Endothelial cell of umbilical vein (primary cell): ENCODE data around the gene MEGF11. TPM values are rescaled to one million over a fixed set of nuclear protein-coding genes. Genes with fewer than 3 reads are reported as not detected.

ENCODE experiments used
- BruUV-seq: library from RNA; stranded (reverse); fragments of 400-500 nt; replicated peaks from 2 replicates; lab custom pipeline; 2021; lab: Mats Ljungman, UMichigan
- CTCF ChIA-PET: fragments of 300-600, 350-600 bp; sonication (Branson Sonifier 250); formaldehyde crosslinking; loops from one replicate; lab custom pipeline; 2021; ENCODE audit warnings: antibody characterized with exemption, inconsistent platforms; lab: Charles Lee
- POLR2A ChIA-PET: fragments of 300-600, 350-600 bp; sonication (Branson Sonifier 250); formaldehyde crosslinking; loops from one replicate; lab custom pipeline; 2021; ENCODE audit warnings: antibody characterized with exemption, inconsistent platforms; lab: Charles Lee
- DNase-seq: peaks from one replicate; pipeline ENCODE4 v3.0.0-alpha.2; 2011; ENCODE audit warnings: low read depth, low spot score
- FAIRE-seq: peaks from 2 replicates; lab custom pipeline; 2011; peaks lifted over from hg19 to GRCh38; lab: Jason Lieb, UNC
- H2AFZ ChIP-seq: 2 replicates; pipeline ENCODE4 v1.6.0; 2012; ENCODE audit warnings: low read depth, low read length, control low read depth, inconsistent platforms
- H3K27ac ChIP-seq: 2 replicates; pipeline ENCODE4 v1.5.1; 2011; ENCODE audit warnings: low read depth, mild to moderate bottlenecking, control low read depth, low read length, moderate library complexity; ENCODE audit not compliant: insufficient read depth
- H3K27me3 ChIP-seq, 2 experiments: 2 replicates each; pipeline versions ENCODE4 v1.6.0 to v1.6.1; 2011; ENCODE audit warnings: low read length in 2 of 2, mixed read lengths in 1 of 2; ENCODE audit not compliant: control insufficient read depth in 2 of 2, insufficient read depth in 2 of 2
- H3K36me3 ChIP-seq, 2 experiments: 2 replicates in 1 of 2; 3 replicates in 1 of 2; pipeline ENCODE4 v1.5.1; 2011; ENCODE audit warnings: low read length in 2 of 2, mild to moderate bottlenecking in 1 of 2, moderate library complexity in 1 of 2; ENCODE audit not compliant: control insufficient read depth in 2 of 2, insufficient read depth in 2 of 2; ENCODE audit errors: extremely low read depth in 1 of 2
- H3K4me1 ChIP-seq: 3 replicates; pipeline ENCODE4 v1.5.1; 2011; ENCODE audit warnings: mild to moderate bottlenecking, low read length; ENCODE audit not compliant: control insufficient read depth, insufficient read depth; ENCODE audit errors: extremely low read depth
- H3K4me2 ChIP-seq: 2 replicates; pipeline ENCODE4 v1.6.1; 2011; ENCODE audit warnings: low read length, control low read depth, mixed read lengths; ENCODE audit not compliant: insufficient read depth
- H3K4me3 ChIP-seq, 3 experiments: fragments of 200-600 bp in 1 of 3; sonication (generic), shearing (Covaris generic) in 1 of 3; replicated peaks in 1 of 3; 2 replicates each; pipeline ENCODE4 v1.5.1; 2011 to 2016; ENCODE audit warnings: control low read depth in 3 of 3, low read length in 3 of 3, mild to moderate bottlenecking in 2 of 3, inconsistent platforms in 1 of 3, low read depth in 1 of 3, moderate library complexity in 1 of 3; ENCODE audit not compliant: insufficient read depth in 1 of 3
- H3K79me2 ChIP-seq: 2 replicates; pipeline ENCODE4 v1.6.0; 2012; ENCODE audit warnings: low read length, inconsistent platforms; ENCODE audit not compliant: control insufficient read depth, insufficient read depth
- H3K9ac ChIP-seq: replicated peaks from 2 replicates; pipeline ENCODE3; 2011; ENCODE audit warnings: low read length, control low read depth; ENCODE audit not compliant: insufficient read depth; ENCODE audit errors: extremely low read depth
- H3K9me1 ChIP-seq: replicated peaks from 3 replicates; pipeline ENCODE4 v1.6.0; 2011; ENCODE audit warnings: mild to moderate bottlenecking, low read length; ENCODE audit not compliant: control insufficient read depth, insufficient read depth; ENCODE audit errors: extremely low read depth
- H3K9me3 ChIP-seq: replicated peaks from 2 replicates; pipeline ENCODE4 v1.5.1; 2012; ENCODE audit warnings: low read length, inconsistent platforms; ENCODE audit not compliant: control insufficient read depth, insufficient read depth
- H4K20me1 ChIP-seq: replicated peaks from 2 replicates; pipeline ENCODE3; 2011; ENCODE audit warnings: mild to moderate bottlenecking, low read length; ENCODE audit not compliant: control insufficient read depth, insufficient read depth; ENCODE audit errors: extremely low read depth
- EZH2 ChIP-seq: IDR thresholded peaks from 2 replicates; pipeline ENCODE4 v1.6.1; 2012; ENCODE audit warnings: borderline replicate concordance, low read depth, mild to moderate bottlenecking, moderate library complexity, low read length, inconsistent platforms; ENCODE audit not compliant: severe bottlenecking
- FOS ChIP-seq: IDR thresholded peaks from 2 replicates; pipeline ENCODE4 v1.6.1; 2011; ENCODE audit warnings: mild to moderate bottlenecking, low read length, moderate library complexity, borderline replicate concordance; ENCODE audit not compliant: insufficient read depth
- GATA2 ChIP-seq: IDR thresholded peaks from 2 replicates; pipeline ENCODE4 v1.7.0; 2011; ENCODE audit warnings: low read depth, mild to moderate bottlenecking, moderate library complexity, mixed read lengths, low read length; ENCODE audit not compliant: insufficient read length, insufficient read depth
- JUN ChIP-seq: IDR thresholded peaks from 2 replicates; pipeline ENCODE4 v1.6.1; 2011; ENCODE audit warnings: borderline replicate concordance, low read depth; ENCODE audit not compliant: insufficient read length, insufficient read depth
- POLR2A ChIP-seq: IDR thresholded peaks from 2 replicates; pipeline ENCODE4 v1.6.1; 2012; ENCODE audit warnings: low read depth, mild to moderate bottlenecking, control low read depth, low read length
- dilution Hi-C: fragments of 300-500 bp; cut with MboI; formaldehyde crosslinking; loops from one replicate; pipeline ENCODE4 v1.15.0; 2019; ENCODE audit warnings: low sequenced_read_pairs; ENCODE audit not compliant: extremely low pct_ligation_motif_present
- intact Hi-C: fragments of 100-400 bp; cut with micrococcal nuclease; formaldehyde crosslinking; loops from one replicate; pipeline ENCODE4 v1.10.0; 2022
- polyA plus RNA-seq, 4 experiments: library from polyadenylated mRNA; depleted of rRNA in 3 of 4; stranded (reverse) in 3 of 4; unstranded in 1 of 4; fragments of >200 nt; gene quantifications; 2 replicates each; pipeline versions ENCODE4 v1.2.1 to v1.2.3, GENCODE V29; 2011 to 2012; ENCODE audit warnings: missing spikeins in 1 of 4
- total RNA-seq: library from RNA; stranded (reverse); gene quantifications from 2 replicates; pipeline ENCODE4 v1.2.3, GENCODE V29; 2021
- TF ChIP-seq, protein P1 (sequence below), 2 donors: IDR thresholded peaks; 1 replicate in 1 of 2; 2 replicates in 1 of 2; pipeline ENCODE4 v1.5.1; 2011; ENCODE audit warnings: low read length in 2 of 2, mild to moderate bottlenecking in 2 of 2, moderate library complexity in 2 of 2, control low read depth in 1 of 2, inconsistent platforms in 1 of 2, low read depth in 1 of 2; ENCODE audit not compliant: insufficient read depth in 1 of 2; ENCODE audit errors: extremely low read depth in 1 of 2

The MEGF11 gene
- total and polyA plus RNA-seq, 2 donors (not counting 3 experiments of a cell fraction or from before 2014, with no cell fraction given): not detected

DNA sequence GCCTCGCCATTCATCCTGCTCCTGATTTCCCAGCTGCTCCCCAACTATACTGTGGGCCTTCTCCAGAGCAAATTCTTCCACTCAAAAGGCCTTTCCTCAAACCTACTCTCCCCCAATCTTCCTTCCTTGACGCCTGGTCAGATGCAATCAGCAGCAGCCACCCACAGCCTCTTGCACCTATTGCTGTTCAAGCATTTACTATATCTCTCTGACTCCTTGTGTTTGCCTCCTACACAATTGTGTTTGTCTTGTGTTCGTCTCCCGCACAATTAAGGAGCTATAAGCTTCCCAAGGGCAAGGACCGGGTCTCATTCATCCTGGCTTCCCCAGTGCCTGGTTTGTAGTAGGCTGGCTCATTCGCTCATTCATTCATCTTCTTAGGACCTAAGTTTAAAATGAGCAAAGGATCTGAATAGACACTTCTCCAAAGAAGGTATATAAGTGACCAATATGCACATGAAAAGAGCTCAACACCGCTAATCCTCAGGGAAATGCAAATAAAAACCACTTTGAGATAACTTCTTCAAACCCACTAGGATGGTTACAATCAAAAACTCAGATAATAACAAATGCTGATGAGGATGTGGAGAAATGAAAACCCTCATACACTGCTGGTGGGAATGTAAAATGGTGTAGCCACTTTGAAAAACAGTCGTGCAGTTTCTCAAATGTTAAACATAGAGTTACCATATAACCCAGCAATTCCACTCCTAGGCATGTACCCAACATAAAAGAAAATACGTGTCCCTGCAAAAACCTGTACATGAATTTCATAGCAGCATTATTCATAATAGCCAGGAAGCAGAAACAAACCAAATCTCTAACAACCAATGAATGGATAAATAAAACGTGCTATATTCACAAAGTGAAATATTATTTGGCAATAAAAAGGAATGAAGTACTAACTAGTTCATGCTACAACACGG lies 31.0 kb downstream of the MEGF11 start:
- Histone ChIP-seq H3K79me2 (no peaks in the 10 kb centered on the region), H3K36me3 (no peaks in the 10 kb centered on the region), H4K20me1 (no peaks in the 10 kb centered on the region), H3K9me1 (no peaks in the 10 kb centered on the region), H2AFZ (no peak overlapping the region), H3K27ac (no peak overlapping the region), H3K4me2 (no peak overlapping the region), H3K4me3 (no peak overlapping the region), H3K4me1 (no peaks in the 10 kb centered on the region), H3K9me3 (no peaks in the 10 kb centered on the region), H3K27me3 (peaks cover 7 to 16% of the 10 kb centered on the region in 2 experiments), H3K9ac (no peak overlapping the region)
- dilution Hi-C loops (no loop called here), intact Hi-C loops (no loop called here)
- POLR2A ChIA-PET: no interaction called here
- no peak for FAIRE-seq
- DNase-seq: no peak
- CTCF ChIA-PET: no interaction called here
- TF ChIP-seq JUN (no peak), GATA2 (no peak), POLR2A (no peak), EZH2 (no peak), FOS (no peak)
- TF ChIP-seq, protein P1, sequence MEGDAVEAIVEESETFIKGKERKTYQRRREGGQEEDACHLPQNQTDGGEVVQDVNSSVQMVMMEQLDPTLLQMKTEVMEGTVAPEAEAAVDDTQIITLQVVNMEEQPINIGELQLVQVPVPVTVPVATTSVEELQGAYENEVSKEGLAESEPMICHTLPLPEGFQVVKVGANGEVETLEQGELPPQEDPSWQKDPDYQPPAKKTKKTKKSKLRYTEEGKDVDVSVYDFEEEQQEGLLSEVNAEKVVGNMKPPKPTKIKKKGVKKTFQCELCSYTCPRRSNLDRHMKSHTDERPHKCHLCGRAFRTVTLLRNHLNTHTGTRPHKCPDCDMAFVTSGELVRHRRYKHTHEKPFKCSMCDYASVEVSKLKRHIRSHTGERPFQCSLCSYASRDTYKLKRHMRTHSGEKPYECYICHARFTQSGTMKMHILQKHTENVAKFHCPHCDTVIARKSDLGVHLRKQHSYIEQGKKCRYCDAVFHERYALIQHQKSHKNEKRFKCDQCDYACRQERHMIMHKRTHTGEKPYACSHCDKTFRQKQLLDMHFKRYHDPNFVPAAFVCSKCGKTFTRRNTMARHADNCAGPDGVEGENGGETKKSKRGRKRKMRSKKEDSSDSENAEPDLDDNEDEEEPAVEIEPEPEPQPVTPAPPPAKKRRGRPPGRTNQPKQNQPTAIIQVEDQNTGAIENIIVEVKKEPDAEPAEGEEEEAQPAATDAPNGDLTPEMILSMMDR (IDR thresholded peaks at IDR 0.05; ENCODE audit: extremely low read depth in 1 of 2, insufficient read depth in 1 of 2, low read depth in 1 of 2, low read length in 2 of 2): no peak
- BruUV-seq: no TSS peak
